Forelimb muscle (tissue), 1 donor: ENCODE data around the gene MBOAT7. TPM values are rescaled to one million over a fixed set of nuclear protein-coding genes. Genes with fewer than 3 reads are reported as not detected.
A peak's percentile ranks its signal among the peaks of the same experiment; 100 is the strongest.

ENCODE experiments used
- DNase-seq: peaks from one replicate; pipeline ENCODE4 v3.0.0-alpha.2; 2013; ENCODE audit warnings: low read depth
- polyA plus RNA-seq: library from polyadenylated mRNA; unstranded; fragments of 120-200 nt; gene quantifications from one replicate; pipeline ENCODE4 v1.2.1, GENCODE V29; 2013; ENCODE audit not compliant: insufficient read length

Gene MBOAT7
- polyA plus RNA-seq, 1 donor, result 27.2 TPM

DNA sequence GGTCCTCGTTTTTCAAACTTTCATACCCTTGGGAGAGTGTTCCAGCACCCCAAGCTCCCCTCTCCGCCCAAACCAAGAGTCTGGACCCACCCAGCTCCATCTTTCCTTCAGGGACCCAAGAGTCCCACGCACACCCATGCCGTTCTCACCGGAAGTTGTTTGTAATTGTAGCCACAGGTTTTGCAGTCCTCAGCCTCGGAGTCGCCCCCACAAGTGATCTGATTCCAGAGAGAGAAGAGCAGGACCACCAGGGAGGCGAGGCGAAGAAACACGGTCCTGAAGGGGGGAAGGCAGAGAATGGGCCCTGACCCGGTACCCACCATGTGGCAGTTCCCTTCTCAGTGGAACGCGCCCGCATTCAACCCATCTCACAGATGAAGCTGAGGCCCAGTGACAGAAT is 26.5 kb downstream of the MBOAT7 start:
- no peak for DNase-seq

DNA sequence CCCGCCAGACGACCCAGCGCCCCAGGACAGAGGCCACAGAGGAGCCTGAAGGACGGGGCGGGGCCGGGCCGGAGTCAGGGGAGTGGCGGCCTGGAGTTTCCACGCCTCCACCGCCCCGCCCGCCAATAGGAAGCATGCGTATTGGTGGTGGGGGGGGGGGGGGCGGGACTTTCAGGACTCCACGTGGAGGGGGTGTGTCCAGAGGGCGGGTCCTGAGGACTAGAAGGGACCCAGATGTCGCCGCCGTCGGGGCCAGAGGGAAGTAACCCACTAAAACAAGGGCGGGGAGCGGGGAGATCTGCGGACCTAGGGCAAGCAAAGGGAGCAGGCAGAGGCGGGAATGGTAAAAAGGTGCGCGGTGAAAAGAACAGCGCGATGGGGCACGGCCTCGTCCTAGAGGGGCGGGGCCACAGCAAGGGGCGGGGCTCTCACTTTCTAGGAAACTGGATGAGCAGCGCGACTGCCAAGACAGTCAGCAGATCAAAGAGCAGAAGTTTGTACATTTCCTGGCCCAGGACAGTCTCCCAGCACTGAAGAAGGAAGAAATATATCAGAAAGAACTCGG is 27.1 kb downstream of the MBOAT7 start:
- no peak for DNase-seq

DNA sequence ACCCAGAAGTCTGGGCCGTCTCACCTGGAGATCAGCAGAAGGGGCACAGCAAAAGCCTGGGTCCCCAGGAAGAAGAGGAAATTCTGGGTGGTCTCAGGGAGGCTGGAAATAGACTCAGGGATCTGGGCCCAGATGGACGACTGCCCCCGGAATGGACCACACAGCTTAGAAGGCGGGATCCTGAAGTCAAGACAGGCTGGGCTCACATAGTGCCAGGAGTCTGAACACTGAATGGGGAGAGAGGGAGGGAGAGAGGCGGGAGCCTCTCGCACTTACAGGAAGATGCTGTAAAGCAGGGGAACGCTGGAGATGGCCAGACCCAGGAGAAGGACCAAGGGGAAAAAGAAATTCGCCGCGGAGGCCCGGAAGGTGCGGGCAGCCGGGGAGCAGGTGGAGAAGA is 28.5 kb downstream of the MBOAT7 start:
- DNase-seq, result no peak

DNA sequence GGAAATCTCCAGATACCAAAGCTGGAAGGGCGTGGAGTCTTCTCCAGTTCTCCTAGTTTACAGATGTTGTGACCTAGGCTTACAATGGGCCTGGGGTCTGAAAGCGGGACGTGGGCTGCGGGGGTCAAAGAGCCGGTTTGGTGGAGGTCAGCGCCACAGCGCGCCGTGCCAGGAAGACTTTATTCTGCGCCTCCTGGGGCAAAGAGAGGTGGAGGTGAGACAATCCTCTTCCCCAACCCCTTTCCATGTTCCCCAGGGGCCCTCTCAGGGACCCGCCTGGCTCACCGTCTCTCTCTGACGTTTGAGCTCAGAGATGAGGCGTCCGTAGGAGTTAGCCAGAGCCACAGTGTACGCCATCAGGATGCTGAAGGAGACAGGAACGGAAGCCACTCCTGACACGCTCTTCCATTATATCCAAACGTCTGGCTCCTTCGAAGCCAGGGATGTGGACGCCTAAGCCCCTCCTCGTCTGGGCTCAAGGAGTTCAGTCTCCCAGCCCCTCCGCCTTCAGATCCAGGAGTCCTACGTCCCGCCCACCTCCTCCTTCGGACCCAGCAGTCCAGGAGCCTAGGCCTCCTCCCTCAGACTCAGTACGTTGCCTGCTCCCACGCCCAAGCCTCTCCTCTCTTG is 29.1 kb downstream of the MBOAT7 start:
- DNase-seq, result no peak

GRCh38 chr19:54159352-54160181 is 29.8 kb downstream of the MBOAT7 start, which contains the start of gene LENG1:
LENG1 (minus strand) TSS chr19:54159721; CDS start chr19:54159695, 26 bp downstream.
- DNase-seq, result peak; percentile 100

GRCh38 chr19:54158812-54159351 is 30.5 kb downstream of the MBOAT7 start:
- no peak for DNase-seq

GRCh38 chr19:54156953-54157352 is 32.4 kb downstream of the MBOAT7 start:
- no peak for DNase-seq

DNA sequence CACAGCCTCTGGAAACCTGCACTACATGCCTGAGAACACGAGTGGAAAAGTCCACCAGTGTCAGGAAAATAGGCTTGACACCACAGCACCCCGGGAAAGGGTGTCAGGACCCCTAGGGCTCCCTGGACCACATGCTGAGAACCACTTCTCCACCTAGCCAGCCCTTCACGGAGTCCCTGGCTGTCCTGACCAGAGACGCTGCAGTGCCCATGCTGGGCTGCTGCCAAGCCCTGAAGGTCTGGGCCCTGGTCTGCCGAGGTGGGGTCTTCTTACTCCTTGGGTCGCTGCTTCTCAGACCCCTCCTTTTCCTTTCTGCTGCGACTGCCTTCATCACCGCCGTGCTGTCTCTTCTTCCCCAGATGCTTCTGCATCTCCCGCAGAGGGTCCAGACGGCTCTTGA is 32.9 kb downstream of the MBOAT7 start:
- no peak for DNase-seq

- no peak for DNase-seq
These were observed 33.7 kb downstream of the MBOAT7 start for GRCh38 chr19:54155694-54156093.

DNA sequence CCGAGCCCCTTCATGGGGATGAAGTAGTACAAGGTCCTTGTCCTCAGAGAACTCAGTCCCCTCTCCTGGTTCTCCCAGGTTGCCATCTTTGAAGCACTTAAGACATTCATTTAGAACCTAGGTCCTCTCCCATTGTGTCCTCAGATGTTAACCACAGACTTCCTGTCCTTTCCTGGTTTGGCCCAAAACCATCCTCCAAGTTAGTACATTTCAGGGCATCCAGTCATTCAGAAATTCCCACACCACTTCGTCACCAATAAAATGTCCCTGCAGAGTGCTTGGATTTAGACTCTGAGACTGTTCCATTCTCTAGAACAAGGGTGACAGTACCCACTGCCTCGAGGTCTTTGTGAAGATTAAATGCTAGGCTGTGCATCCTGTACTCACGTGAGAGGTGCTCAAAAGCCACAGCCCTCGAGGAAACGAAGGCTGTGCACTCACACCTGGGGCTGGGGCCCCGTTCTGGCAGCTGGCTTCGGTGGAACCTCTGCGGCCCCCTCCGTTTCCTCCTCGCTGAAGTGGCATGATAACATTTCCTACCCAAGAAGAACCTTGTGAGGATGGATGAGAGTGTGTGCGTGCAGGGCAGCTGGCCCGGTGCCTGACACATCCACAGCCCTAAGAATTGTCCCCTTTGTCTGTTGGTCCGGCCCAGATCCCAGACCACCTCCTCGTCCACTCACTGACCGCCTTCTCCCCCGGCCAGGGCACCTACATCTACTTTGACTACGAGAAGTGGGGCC is 34.6 kb downstream of the MBOAT7 start:
- no peak for DNase-seq

- no peak for DNase-seq
These were observed 35.6 kb downstream of the MBOAT7 start for GRCh38 chr19:54153731-54154326.

DNA sequence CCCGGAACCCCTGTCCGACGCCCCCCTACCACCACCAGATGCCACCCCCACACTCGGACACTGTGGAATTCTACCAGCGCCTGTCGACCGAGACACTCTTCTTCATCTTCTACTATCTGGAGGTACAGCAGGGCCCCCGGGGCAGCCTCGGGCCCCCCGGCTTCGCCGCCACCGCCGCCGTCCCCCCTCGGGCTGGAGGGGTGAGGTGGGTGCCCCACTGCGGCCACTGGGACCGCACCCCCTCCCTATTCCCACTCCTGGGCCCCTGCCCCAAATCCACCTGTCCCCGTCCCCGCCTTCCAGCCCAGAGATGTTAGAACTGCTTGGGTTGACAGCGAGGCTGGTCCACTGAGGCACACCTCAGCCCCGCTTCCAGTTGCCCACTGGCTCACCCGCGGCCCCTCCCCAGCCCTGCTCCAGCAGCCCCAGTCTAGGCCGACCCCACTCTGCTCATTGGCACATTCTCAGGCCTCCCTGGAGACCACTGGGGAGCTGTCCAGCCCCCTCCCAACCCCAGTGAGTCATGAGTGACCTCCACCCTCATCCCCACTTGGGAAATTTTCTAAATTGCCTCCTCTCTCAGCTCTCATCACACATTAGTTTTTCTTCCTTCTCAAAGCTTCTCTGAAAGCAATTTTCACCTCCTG is 36.4 kb downstream of the MBOAT7 start:
- DNase-seq, result no peak

GRCh38 chr19:54152267-54152666 is 37.1 kb downstream of the MBOAT7 start:
- no peak for DNase-seq

- DNase-seq, result no peak
These were observed 37.9 kb downstream of the MBOAT7 start for GRCh38 chr19:54151362-54152035.

DNA sequence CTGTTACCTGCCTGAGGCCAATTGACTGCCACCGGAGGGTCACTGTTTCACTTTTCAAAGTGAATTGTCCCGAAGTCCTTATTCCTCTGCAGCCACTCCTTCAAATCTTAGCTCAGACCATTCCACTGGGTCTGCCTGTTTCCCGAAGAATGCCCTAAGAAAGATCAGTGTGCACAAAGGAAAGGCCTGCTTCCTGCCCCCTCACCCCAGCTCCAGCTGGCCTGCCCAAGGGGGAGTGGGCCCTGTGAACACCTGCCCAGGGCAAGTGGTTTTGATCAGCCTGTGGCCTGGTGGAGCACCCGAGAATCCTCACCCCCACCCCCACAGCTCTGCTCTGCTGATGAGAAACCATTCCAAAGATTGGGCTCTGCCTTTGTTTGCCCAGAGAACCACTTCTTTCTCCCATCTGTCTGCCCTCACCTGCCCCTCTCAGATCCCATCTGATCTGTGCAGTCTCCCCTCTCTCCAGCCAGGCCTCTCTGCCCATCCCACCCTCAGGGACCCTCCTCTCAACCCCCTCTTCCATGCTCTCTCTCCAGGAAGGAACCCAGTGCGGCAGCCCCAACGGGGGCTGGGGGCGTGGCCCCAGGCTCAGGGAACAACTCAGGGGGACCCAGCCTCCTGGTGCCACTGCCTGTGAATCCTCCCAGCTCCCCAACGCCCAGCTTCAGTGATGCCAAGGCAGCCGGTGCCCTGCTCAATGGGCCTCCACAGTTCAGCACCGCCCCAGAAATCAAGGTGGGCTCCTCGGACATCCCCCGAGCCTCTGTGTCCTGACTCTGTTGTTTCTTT is 40.2 kb downstream of the MBOAT7 start:
- DNase-seq, result no peak

- no peak for DNase-seq
These were observed 41.2 kb downstream of the MBOAT7 start for GRCh38 chr19:54148158-54148557.

GRCh38 chr19:54147676-54148075 is 41.7 kb downstream of the MBOAT7 start:
- DNase-seq, result no peak

GRCh38 chr19:54145541-54146158 is 43.7 kb downstream of the MBOAT7 start:
- DNase-seq, result no peak

DNA sequence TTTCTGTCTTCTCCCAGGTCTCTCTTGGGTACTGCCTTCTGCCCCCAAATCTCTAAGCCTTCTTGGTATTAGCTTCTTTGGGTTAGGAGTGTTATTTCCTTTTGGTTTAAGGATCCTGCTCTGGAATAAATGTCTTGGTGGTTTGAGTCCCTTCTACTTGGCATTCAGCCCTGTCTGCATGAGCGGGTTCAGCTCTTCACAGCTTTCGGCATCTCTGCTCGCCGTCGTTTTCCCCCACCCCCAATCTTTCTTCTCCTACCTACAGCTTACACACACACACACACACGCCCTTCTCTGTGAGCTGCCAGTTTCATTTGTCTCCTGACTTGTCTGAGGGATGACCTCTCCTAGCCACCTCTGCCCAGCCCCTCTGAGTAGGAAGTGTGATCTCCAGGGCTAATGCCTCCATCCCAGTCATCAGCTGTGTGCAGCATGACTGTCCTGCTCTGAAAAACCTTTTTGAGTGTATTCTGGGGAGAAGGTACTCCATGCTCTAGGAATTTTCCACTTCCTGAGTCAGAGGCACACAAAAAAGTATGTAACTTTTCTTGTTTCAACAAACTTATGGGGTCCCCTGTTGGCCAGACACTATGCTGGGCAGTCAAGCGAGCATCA is 47.1 kb downstream of the MBOAT7 start:
- DNase-seq, result no peak
